H1 (cell line): ENCODE data around the gene BRD9. TPM values are rescaled to one million over a fixed set of nuclear protein-coding genes. Genes with fewer than 3 reads are reported as not detected.

Experiments used
- EP300 ChIP-seq, 2 experiments: IDR thresholded peaks; 1 replicate in 1 of 2; 2 replicates in 1 of 2; pipeline ENCODE4 v1.6.1; 2011 to 2012; ENCODE audit warnings: low read depth in 2 of 2, low read length in 2 of 2, mild to moderate bottlenecking in 2 of 2, borderline replicate concordance in 1 of 2, inconsistent platforms in 1 of 2, moderate library complexity in 1 of 2
- POLR2AphosphoS5 ChIP-seq: IDR thresholded peaks from 2 replicates; pipeline ENCODE4 v1.6.1; 2011; ENCODE audit warnings: low read depth, low read length
- polyA plus RNA-seq, 7 experiments: library from polyadenylated mRNA; depleted of rRNA in 3 of 7; stranded (reverse) in 5 of 7; unstranded in 2 of 7; fragments of >200 nt in 5 of 7; fragments of 200-250 nt in 2 of 7; gene quantifications; 1 replicate in 5 of 7; 2 replicates in 1 of 7; 4 replicates in 1 of 7; pipeline versions ENCODE4 v1.2.1 to v1.2.3, GENCODE V29; 2011 to 2013; ENCODE audit warnings: missing spikeins in 2 of 7, mixed read lengths in 2 of 7
- total RNA-seq: library from RNA; stranded (reverse); fragmentation: NEBNext Ultra II Directional; extraction: Animal tissue kit (Norgen Biotek cat#: 25700); gene quantifications from 2 replicates; pipeline ENCODE4 v1.2.1, GENCODE V29; 2021

BRD9 gene
- total and polyA plus RNA-seq, 2 of the 8 experiments (the other 6 are each of a cell fraction or from before 2014, with no cell fraction given): 9.3 to 49.4 TPM

DNA sequence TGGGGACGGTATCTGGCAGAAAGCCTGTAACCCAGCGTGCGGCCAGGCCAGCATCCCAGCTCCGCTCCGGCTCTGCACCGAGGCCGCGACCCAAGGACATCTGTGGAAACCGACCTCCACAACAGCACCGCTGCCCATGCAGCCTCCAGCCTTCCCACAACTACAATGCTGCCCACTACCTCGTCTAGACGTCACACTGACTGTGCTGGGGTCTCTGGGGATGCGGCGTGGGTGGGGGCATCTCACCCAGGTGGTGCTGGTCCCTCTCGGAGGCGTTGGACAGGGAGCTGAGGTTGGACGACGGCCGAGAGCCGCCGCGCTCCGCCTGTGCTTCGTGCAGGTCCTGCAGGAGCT, 27.5 kb downstream of the BRD9 start (continued):
- no peak for TF ChIP-seq EP300 (IDR thresholded peaks at IDR 0.05; ENCODE audit: borderline replicate concordance in 1 of 2, low read depth in 2 of 2, low read length in 2 of 2)
- TF ChIP-seq POLR2AphosphoS5: no peak
